ENCODE results near the gene SLC1A4. TPM values are rescaled to one million over a fixed set of nuclear protein-coding genes. Genes with fewer than 3 reads are reported as not detected.

The SLC1A4 gene
- total RNA-seq, 4 donors from 2014 or later = 2.7 to 12.4 (median 3.4) TPM

DNA sequence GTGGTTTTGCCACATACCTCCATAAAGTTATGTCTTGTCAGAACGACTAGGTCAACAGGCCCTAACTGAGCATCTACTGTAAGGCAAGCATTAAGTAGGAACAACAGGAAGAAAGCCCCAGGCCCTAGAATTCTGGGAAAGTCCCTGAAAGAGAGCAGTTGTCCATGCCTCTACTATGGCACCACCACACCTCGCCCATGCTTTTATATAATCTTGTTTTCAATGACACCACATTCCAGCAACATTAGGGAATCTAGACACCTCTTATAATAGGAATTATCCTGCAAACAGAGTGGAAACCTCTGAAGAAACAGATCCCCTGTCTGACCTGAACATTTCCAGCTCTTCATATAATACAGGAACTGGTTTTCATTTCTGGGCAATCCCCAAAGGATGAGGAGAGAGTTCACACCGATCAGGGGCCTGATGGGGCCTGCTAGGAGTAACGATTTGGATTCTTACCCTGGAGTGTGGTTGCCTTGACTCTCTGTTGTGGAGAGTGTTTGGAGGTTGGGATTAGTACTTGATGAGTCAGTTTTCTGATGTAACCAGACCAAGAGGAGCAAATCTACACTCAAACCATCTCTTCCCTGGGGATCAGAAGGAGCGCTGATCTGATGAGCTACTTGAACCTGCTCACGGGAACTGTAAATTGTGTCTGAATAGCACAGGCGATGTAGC lies 35.1 kb downstream of the SLC1A4 start:
- no peaks in the 10 kb centered on the region for H3K9me3 ChIP-seq
- peaks cover 0 to 16% (median 6%) of the 10 kb centered on the region in 4 donors for H3K4me1 ChIP-seq
- H3K4me3 ChIP-seq = no peak overlapping the region
- TF ChIP-seq POLR2A (IDR thresholded peaks at IDR 0.05) = no peak
- peaks cover 0 to 12% (median 0%) of the 10 kb centered on the region in 3 donors for H3K36me3 ChIP-seq
- no peak for DNase-seq
- H3K27ac ChIP-seq = no peak overlapping the region
- H3K27me3 ChIP-seq = no peaks in the 10 kb centered on the region

DNA sequence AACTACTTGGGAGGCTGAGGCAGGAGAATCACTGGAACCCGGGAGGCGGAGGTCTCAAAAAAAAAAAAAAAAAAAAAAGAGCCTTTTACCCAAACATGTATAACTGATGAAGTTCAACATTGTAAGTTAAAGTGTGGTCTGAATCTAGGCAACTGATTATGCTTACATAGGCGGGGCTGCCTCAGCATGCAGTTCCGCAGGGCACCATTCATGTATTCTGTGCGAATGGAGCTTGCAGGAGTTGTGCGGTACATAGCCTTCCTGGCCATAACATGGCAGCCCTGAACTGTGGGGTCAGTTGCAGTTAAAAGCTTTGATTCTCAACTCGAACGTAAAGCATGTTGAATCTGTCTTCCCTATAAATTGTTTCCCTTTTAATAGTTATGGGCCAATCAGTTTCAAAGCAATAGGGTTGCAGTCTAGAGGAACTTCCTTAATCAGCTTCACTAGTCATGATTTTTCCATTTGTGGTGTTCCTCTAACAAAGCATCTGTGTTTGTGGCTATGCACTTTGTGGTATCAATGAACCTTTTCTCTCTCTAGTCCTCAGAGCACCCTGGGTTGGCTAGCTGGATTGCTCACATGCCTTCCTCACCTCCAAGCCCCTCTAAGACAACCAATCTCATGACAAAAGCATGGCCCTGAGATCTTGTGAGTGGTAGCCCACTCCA lies 36.4 kb downstream of the SLC1A4 start:
- Histone ChIP-seq H3K27ac (peak overlapping the region in 2 of 4 donors; percentile 11 to 48), H3K36me3 (peaks cover 0 to 5% (median 0%) of the 10 kb centered on the region in 3 donors), H3K4me3 (no peak overlapping the region), H3K9me3 (no peaks in the 10 kb centered on the region), H3K4me1 (peaks cover 0 to 19% (median 10%) of the 10 kb centered on the region in 4 donors), H3K27me3 (no peaks in the 10 kb centered on the region)
- DNase-seq = peak in 1 of 3 donors; percentile 28
- no peak for TF ChIP-seq CTCF (IDR thresholded peaks at IDR 0.05)
- TF ChIP-seq POLR2A (IDR thresholded peaks at IDR 0.05) = no peak

GRCh38 chr2:65026154-65026553 lies 37.0 kb downstream of the SLC1A4 start:
- no peak overlapping the region for H3K4me3 ChIP-seq
- no peaks in the 10 kb centered on the region for H3K9me3 ChIP-seq
- no peak for DNase-seq
- peaks cover 0 to 5% (median 0%) of the 10 kb centered on the region in 3 donors for H3K36me3 ChIP-seq
- peaks cover 0 to 19% (median 13%) of the 10 kb centered on the region in 4 donors for H3K4me1 ChIP-seq
- H3K27me3 ChIP-seq = no peaks in the 10 kb centered on the region
- TF ChIP-seq POLR2A (IDR thresholded peaks at IDR 0.05) = no peak
- TF ChIP-seq CTCF (IDR thresholded peaks at IDR 0.05) = no peak
- H3K27ac ChIP-seq = peak overlapping the region in 2 of 4 donors; percentile 11 to 48

GRCh38 chr2:65026704-65027464 lies 37.7 kb downstream of the SLC1A4 start:
- Histone ChIP-seq H3K36me3 (peaks cover 0 to 5% (median 0%) of the 10 kb centered on the region in 3 donors), H3K4me3 (no peak overlapping the region), H3K4me1 (peaks cover 0 to 20% (median 19%) of the 10 kb centered on the region in 4 donors), H3K27me3 (no peaks in the 10 kb centered on the region), H3K27ac (peak overlapping the region in 2 of 4 donors; percentile 24 to 48), H3K9me3 (no peaks in the 10 kb centered on the region)
- DNase-seq = peak in 2 of 3 donors; percentile 55 to 59
- TF ChIP-seq POLR2A (IDR thresholded peaks at IDR 0.05) (no peak), CTCF (IDR thresholded peaks at IDR 0.05) (no peak)

DNA sequence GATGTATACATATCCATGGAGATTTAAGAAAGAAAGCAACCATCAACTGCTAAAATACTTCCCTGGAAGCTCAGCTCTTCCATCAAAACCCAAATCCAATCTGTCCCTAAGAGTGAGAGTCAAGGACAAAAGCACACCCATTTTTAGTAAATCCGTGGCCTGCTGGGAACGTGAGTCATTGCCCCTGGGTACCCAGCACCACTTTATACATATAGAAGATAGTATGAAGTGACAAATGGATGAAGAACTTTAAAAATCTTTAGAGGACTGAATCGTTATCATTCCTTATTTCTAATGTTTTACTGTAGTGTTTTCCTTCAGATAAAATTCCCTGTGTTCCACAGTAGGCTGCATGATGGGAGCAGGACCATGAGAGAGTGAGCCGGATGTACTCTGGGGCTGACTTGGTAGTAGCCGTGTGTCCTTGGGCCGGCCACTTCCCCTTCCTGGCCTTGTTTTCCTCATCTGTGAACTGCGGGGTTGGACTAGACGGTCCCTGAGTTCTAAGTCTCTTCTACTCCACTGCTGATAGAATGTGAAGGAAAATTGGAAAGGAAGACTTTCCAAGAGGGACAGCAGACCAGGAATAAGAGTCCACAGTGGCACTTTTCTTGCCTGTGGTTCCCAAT lies 38.5 kb downstream of the SLC1A4 start:
- DNase-seq = peak in 1 of 3 donors; percentile 39
- Histone ChIP-seq H3K4me1 (peaks cover 0 to 28% (median 24%) of the 10 kb centered on the region in 4 donors), H3K4me3 (no peak overlapping the region), H3K36me3 (peaks cover 0 to 5% (median 0%) of the 10 kb centered on the region in 3 donors), H3K9me3 (no peaks in the 10 kb centered on the region), H3K27ac (peak overlapping the region in 1 of 4 donors; percentile 57), H3K27me3 (no peaks in the 10 kb centered on the region)
- no peak for TF ChIP-seq POLR2A (IDR thresholded peaks at IDR 0.05)
- no peak for TF ChIP-seq CTCF (IDR thresholded peaks at IDR 0.05)
